AG09319 (cell line): ENCODE measurements around the gene PARD6A.

Experiments used
- DNase-seq: peaks from one replicate; pipeline ENCODE4 v3.0.0-alpha.2; 2010; ENCODE audit warnings: low read depth; ENCODE audit errors: extremely low read depth
- CTCF ChIP-seq: IDR thresholded peaks from 2 replicates; pipeline ENCODE4 v1.5.1; 2011; ENCODE audit warnings: low read depth, mild to moderate bottlenecking, inconsistent platforms, low read length, moderate library complexity

PARD6A gene

GRCh38 chr16:67641779-67642708, 18.7 kb upstream of the PARD6A start:
- TF ChIP-seq CTCF, result no peak
- DNase-seq, result no peak

- no peak for TF ChIP-seq CTCF
- DNase-seq, result no peak
Measured at GRCh38 chr16:67644038-67644437, 16.7 kb upstream of the PARD6A start.

- TF ChIP-seq CTCF, result no peak
- DNase-seq, result no peak
Measured at GRCh38 chr16:67645397-67646121, 15.2 kb upstream of the PARD6A start.

- no peak for TF ChIP-seq CTCF
- no peak for DNase-seq
Measured at GRCh38 chr16:67647111-67647651, 13.6 kb upstream of the PARD6A start.

- no peak for DNase-seq
- TF ChIP-seq CTCF, result no peak
Measured at GRCh38 chr16:67647681-67648080, 13.1 kb upstream of the PARD6A start.

GRCh38 chr16:67648088-67648763, 12.5 kb upstream of the PARD6A start:
- TF ChIP-seq CTCF, result no peak
- DNase-seq, result no peak
